ENCODE measurements around the gene SAAL1.
"Not testable (repeated sequence)": the region's sequence is repeated elsewhere in the genome, so short reads cannot be mapped to it uniquely, and the experiment has no call there.

The SAAL1 gene

DNA sequence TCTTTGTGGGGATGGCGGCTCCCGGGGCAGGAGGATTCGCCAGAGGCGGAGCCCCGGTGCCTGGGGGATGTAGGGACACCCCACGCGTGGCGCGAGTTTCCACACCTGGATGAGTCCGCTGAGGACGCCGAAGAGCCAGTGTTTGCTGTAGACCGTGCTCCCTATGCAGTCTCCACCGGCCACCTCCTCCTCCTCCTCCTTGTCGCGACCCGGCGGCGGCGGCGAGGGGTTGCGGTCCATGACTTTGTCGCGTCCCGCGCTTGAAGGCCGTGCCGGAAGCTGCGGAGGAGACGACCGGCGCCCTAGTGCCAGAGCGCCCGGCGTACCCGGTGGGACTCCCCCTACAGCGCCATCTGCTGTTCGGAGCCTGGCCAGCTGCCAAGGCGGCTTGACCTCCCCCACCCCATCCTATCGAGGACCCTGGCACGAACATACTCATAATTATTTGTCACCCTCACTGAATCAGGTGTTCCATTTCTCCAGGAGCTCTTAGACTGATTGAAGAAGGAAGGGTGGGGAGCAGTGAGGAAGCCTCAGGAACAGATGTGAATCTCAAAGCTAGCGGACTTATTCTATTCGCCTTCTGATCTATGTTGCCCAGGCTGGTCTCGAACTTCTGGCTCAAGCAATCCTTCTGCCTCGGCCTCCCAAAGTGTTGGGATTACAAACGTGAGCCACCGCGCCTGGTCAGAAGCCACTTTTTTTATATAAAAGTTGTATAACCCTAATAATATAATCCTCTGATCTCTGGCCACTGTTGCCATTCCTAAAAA, at the start of gene SAAL1:
SAAL1 (minus strand) TSS at position 281 of the 773 bp plus-strand sequence; CDS start at position 240, 41 bp downstream.
- DNase-seq: peak; percentile 93

DNA sequence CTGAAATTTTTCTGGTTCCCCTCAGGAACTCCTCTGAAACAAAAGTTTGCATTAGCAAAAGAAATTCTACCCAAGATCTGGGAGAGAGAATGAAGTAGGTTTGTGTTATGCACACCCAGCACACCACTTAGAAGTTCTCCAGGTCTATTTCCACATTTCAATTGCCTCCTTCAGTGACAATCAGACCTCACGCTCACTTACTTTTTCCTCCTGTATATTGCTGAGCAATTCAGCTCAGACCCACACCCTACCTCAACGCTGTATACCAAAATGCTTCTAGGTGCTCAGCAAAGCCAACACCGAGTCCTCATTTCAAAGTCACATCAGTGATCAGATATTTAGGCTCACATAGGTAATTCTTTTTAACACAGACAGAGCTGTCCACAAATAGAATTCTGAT, 45.7 kb upstream of the SAAL1 start:
- DNase-seq: no peak

DNA sequence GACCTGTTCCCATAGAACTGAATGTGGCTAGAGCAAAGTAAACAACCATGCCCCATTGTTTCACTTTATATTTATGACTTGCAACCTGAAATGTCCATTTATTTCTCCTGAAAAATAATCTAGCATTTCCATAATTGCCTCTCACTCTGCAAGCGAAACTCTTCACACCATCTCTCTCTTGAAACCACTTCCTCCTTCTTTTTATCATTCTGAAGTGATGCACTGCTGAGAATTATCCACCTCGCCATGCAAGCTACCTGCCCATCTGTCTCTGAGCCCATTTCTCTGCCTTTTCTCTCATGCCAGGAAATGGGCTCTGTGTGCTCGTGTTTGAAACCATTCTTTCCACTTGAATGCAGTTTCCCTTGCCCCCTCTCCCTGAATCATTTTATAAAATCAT, 40.0 kb upstream of the SAAL1 start:
- DNase-seq: no peak

GRCh38 chr11:18145025-18145424, 39.1 kb upstream of the SAAL1 start:
- DNase-seq: no peak

- DNase-seq: no peak
These were observed 38.4 kb upstream of the SAAL1 start for GRCh38 chr11:18144243-18144642.

DNA sequence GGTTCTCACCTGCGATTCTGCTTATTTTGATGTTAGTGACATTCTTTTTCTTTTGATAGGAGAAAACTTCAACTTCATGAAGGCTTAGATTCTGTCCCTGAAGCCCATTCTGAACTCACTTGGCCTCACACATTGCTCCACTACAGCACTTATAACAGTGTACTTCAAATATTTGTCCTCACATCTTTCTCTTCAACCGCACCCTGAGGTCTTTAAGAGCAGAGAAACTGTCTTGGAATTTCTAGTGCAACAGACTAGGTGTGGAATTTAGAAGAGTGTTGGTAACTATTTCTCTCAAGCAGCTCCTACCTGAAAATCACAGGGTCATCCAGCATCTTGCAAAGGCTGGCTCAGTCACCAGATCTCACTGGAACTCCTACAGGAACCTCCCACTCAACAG, 34.3 kb upstream of the SAAL1 start:
- DNase-seq: no peak

DNA sequence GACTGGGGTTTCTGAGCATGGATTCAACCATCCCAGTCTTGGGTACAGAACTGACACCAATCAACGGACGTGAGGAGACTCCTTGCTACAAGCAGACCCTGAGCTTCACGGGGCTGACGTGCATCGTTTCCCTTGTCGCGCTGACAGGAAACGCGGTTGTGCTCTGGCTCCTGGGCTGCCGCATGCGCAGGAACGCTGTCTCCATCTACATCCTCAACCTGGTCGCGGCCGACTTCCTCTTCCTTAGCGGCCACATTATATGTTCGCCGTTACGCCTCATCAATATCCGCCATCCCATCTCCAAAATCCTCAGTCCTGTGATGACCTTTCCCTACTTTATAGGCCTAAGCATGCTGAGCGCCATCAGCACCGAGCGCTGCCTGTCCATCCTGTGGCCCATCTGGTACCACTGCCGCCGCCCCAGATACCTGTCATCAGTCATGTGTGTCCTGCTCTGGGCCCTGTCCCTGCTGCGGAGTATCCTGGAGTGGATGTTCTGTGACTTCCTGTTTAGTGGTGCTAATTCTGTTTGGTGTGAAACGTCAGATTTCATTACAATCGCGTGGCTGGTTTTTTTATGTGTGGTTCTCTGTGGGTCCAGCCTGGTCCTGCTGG, 31.4 kb upstream of the SAAL1 start:
- DNase-seq: no peak

- no peak for DNase-seq
These were observed 29.4 kb upstream of the SAAL1 start for GRCh38 chr11:18135308-18135707.

GRCh38 chr11:18132341-18132740, 26.5 kb upstream of the SAAL1 start, which contains the start of gene MRGPRX3:
TSS of gene MRGPRX3 (plus strand) at chr11:18132571. CDS start at chr11:18137203, 4,632 bp downstream.
- DNase-seq: no peak

GRCh38 chr11:18131115-18131514, 25.2 kb upstream of the SAAL1 start:
- not testable (repeated sequence) for DNase-seq

- not testable (repeated sequence) for DNase-seq
These were observed 15.5 kb upstream of the SAAL1 start for GRCh38 chr11:18121331-18121828.

DNA sequence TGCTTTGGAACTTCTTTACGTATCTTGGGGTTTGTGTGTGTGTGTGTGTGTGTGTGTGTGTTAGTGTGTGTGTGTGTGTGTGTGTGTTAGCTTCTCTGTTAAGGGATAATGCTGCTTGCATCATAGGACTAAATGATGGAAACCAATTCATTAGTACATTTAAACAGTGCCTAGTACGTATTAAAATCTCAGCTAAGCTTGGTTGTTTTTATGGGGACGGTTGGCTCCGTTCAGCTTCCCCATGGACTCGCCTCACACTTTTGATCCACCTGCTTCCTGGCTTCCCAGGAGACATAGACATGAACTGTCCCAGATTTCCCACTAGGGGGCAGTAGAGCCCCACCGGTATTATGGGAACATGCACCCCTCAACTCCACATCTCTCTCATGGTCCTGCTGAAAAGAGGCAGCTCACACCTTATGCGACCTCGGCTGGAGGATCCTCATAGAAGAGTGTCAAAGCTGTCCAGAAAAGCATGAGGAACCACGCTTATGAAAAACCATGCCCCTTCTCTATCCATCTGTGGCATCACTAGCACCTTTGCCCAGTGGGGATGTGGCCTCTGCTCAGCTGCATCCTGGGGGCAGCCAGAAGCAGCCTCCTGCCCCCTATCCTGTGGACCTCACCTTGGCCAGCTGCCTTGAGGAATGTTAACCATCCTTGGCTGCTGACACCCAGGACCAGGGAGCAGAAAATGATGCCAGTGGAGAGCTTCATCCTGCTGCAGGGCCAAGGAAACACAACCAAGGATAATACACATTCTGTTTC, 9.7 kb upstream of the SAAL1 start:
- peak; percentile 68 for DNase-seq

DNA sequence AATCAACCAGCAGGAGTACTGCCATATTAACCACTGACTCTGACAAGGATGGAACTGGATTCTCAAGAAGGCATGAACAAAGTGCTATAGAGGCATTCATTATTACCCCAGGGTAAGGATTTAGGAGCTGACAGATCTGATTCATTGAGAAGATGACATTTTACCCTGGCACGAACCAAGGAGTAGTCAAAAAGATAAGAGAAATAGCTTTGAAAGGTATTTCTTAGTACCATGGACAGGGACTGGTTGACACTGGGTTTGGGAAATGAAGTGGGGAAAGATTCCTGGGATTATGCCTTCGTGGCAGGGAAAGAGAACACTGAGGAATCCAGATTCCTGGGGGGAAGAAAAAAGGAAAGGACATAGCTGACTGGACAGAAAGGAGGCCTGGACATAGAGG, 5.1 kb upstream of the SAAL1 start:
- DNase-seq: no peak

- no peak for DNase-seq
These were observed 2.4 kb upstream of the SAAL1 start for GRCh38 chr11:18108254-18108653.

DNA sequence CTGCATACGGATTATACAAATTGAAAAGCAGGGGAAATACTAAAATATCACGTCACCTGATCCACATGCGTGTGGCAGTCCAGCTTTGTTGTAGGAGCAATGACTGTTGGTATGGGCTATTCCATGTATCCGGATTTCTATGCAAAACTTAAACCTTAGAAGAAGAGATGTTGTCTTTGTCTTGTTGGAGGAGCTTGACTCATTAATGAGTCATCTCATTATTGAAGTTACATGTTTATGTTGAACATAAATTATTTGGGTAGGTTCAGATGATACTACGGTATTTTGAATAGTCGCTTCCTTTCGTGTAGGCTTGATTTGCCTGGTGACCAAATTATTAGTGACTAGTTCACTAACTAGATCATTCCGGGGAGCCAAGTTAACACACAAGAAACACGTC, 806 bp upstream of the SAAL1 start:
- DNase-seq: no peak

DNA sequence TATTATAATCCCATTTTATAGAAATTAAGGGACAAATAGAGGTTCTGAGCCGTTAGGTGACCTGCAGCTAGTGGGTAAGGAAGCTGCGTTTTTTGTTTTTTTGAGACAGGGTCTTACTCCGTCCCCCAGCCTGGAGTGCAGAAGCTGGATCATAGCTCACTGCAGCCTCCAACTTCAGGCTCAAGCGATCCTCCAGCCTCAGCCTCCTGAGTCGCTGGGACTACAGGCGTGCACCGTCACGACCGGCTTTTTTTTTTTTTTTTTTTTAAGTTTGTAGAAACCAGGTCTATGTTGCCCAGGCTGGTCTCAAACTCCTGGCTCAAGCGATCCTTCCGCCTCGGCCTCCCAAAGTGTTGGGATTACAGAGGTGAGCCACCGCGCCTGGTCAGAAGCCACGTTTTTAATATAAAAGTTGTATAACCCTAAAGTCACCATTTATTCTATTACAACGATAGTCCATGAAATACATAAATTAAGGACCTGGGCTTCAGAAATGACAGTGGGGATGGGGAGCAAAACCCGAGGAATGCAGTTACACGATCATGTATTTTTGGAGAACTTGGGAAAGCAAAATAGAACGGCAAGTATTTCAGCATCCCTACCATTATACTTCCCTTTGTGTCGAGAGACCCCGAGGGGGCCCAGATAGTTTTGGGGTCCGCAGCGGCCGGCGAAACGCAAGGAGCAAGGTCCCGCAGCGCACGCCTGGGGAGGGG, 638 bp downstream of the SAAL1 start:
- no peak for DNase-seq

- no peak for DNase-seq
These were observed 4.8 kb downstream of the SAAL1 start for GRCh38 chr11:18100926-18101656.

DNA sequence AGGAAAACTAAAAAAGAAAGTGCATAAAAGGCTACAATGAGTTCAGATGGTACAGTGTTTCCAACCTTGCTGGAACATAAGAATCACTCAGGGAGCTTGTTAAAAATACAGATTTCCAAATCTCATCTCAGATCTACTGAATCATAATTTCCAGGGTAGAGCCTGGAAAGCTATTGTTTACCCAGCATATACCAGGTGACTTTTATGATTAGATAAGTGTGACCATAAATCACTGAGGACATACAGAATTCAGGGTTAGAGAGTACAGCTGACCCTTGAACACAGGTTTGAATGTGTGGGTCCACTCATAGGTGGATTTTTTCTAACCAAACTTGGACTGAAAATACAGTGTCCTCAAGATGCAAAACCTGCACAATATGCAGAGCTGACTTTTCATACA, 11.9 kb downstream of the SAAL1 start:
- no peak for DNase-seq

DNA sequence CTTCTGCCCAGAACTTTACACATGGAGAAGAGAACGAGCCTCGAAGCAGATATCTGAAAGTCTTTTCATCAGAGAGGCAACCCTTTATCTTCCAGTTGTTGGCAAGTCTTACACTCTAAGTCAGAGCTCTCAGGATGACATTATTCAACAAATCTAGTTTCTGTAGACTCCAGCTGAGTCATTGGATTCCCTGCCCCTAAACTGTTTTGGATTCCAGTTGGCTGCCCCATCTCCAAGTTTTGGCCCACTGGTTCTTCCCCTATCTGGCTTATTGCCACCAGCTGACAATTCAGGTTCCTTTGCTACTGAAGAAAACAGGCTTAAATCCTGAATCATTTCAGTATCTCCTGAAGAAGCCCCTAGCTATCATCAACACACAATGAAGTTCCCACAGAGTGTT, 14.2 kb downstream of the SAAL1 start:
- no peak for DNase-seq

- DNase-seq: no peak
These were observed 16.9 kb downstream of the SAAL1 start for GRCh38 chr11:18088966-18089365.

DNA sequence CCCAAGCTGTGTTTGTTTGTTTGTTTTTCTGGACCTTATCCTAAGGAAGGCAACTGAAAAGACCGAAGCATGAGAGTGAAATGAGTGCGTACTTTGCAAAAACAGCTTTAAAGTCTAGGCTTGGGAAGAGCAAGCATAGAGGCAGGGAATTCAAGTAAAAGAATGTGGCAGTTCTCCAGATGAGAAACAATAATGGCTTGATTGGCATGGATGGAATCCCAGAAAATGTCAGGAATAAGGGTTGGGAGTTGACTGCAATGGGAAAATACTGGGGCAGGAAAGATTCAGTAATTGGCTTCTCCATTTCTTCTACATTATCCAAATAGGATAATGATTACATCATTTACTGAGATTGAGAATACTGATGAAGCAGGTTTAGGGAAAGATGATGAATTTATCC, 17.5 kb downstream of the SAAL1 start:
- DNase-seq: no peak

DNA sequence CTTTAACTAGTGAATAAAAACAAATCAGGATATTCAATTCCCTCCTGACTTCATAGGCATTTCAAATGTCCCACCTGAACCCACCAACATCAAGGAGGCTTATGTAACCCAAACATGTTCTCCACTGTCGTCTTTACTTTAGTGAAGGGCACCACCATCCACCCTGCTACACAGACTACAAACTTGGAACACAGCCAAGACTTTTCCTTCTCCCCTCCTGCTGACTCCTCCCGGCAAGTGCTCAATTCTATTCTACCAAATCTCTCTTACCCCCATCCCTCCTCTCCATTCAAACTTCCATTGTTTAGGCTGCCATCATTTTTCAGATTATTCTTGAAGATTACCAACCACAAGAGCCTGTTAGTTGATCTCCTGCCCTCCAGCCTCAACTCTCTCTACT, 24.3 kb downstream of the SAAL1 start:
- DNase-seq: no peak
